NB4 (cell line): Measurements from ENCODE around the gene ADAMTSL2.

Source experiments
- CTCF ChIP-seq: IDR thresholded peaks from one replicate; pipeline ENCODE4 v1.5.1; 2012; ENCODE audit warnings: low read depth, low read length
- POLR2A ChIP-seq: IDR thresholded peaks from 2 replicates; pipeline ENCODE4 v1.6.1; 2011; ENCODE audit warnings: mild to moderate bottlenecking; ENCODE audit not compliant: insufficient read length; ENCODE audit errors: extremely low read depth

GRCh38 chr9:133528876-133529241, 5.6 kb upstream of the ADAMTSL2 start:
- TF ChIP-seq CTCF (no peak), POLR2A (no peak)
